Superior temporal gyrus (tissue), 1 donor: ENCODE data around the gene DDX43.
"Not testable (repeated sequence)": the region's sequence is repeated elsewhere in the genome, so short reads cannot be mapped to it uniquely, and the experiment has no call there.

Experiments
- DNase-seq: peaks from one replicate; pipeline ENCODE4 v3.0.0-alpha.2; 2016; ENCODE audit errors: extremely low spot score

DDX43 gene

DNA sequence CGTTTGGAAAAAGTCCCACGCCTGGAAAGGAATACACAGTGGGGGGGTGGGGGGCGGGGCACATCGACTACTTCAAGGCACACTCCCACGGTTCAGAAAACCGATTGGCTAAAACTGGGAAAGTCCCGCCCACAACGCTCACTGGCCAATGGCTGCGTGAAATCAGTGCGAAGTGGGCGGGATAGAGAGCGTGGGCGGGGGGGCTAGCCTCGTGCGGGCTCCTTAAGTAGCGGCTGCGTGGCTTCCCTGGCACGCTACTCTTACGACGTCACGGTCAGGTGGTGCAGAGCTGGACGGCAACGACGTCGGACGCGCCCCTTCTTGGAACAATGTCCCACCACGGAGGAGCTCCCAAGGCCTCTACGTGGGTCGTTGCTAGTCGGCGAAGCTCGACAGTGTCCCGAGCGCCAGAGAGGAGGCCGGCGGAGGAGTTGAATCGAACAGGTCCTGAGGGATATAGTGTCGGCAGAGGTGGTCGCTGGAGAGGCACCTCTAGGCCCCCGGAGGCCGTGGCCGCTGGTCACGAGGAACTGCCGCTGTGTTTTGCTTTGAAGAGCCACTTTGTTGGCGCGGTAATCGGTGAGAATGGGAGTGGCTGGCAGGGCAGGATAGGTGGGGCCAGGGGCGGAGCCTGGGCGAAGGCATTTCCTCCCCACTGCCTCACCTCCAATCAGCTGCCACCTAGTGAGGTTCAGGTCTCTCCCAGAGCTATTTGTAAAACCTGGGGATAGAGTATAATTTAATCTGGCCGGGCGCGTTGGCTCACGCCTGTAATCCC is at the start of gene DDX43:
Gene DDX43 (plus strand): TSS at position 252 of the 778 bp plus-strand sequence. CDS start 78 bp downstream, at position 330.
- DNase-seq: no peak

DNA sequence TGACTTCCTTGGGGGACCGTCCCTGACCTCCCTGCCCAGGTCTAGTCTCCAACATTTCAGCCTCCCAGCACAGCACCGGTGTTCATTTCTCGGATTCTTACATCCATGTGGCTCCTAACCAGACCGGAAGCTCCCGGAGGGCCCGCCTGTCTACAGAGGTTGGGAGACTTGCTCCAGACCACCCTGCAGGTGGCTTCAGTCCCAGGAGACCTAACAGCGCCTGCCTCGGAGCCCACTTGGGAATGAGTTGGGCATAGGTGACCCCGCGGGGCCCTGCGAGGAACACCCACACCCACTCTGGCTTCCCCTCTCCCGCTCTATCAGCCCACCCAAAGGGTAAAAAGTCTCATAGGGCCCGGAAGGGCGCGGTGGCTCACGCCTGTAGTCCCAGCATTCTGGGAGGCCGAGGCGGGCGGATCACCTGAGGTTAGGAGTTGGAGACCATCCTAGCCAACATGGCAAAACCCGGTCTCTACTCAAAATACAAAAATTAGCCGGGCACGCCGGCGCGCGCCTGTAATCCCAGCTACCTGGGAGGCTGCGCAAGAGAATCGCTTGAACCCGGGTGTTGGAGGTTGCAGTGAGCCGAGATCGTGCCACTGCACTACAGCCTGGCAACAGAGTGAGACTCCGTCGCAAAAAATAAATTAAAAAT is 46.0 kb upstream of the DDX43 start:
- DNase-seq: no peak

DNA sequence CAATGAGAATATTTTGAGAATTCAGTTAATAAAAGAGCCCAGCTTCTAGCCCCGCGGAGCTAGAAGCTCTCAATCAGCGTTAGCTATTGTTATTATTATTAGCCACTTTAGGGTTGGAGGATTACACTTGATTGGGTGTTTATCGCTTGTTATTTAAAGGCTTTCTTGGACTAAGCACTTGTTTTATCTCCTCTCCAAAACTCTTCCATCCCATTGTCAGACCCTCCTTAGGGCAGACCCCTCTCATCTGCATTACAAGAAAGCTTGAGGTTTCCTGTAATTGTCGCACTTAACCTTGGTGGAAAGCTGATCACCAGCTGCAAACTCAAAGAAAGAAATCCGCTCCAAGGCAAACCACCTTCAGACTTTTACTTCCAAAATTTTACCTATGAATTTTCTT is 45.3 kb upstream of the DDX43 start:
- DNase-seq: no peak

DNA sequence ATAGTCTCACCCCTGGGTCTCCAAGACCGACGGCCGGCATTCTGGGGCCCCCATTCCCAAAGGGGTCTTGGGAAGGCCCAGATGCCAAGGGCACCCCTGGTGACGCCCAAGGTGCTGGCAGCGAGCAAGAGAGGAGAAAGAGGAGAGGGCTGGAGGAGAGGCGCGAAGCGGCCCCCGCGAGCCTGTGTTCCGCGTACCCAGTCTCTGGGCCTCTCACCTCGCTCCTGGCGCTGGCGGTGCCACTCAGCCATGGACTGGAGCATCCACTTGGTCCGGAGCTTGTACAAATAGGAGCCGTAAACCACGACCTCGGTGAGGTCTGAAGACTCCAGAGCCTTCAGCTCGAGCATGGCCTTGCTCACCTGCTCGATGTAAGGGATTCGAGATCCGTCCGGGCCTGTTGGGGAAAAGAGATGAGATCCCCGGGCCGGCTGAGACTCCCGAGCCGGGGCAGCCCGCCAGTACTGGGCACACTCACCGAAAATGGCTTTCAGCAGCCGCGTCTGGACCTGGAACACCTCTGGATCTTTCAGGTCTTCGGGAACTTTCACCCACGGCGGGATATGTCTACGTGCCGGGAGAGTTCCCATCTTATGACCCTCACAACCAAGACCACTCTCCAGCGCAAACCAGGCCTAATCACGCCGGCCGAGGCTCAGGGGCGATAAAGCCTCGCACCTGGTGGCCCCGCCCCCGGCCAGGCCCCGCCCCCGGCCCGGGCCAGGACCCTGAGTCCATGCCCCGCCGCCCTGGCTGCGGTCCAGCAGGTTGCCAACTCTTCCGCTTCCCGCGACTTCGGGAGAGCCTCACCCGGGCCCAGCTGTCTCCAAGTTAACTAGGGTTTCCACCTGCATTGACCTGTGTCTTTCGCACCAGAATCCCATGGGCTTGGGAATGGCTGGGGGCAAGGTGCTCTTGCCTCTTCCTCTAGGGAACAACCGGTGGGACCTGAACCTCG is 40.7 kb upstream of the DDX43 start, which contains the start of gene DPPA5:
Gene DPPA5 (minus strand): TSS at position 641 of the 958 bp plus-strand sequence. CDS start 51 bp downstream, at position 590.
- no peak for DNase-seq

DNA sequence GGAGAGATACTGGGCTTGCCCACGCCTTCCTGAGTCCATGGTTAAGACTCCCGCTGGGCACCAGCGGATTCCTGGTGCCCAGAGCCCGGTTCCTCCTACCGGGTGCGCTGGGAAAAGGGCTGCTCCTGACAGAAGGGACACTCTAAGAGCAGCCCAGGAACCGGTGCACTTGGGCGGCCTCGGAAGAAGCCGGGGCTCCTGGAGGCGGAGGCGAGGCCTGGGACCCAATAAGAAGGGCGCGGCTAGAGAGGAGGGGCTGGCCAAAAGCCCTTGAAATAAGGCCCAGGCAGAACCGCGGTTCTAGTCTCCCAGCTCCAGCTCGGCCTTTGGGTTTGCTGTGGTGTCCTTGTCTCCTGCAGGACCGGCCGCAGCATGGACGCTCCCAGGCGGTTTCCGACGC is 32.3 kb upstream of the DDX43 start, which contains the start of gene KHDC3L:
Gene KHDC3L (plus strand): TSS at position 301 of the 400 bp plus-strand sequence. CDS start 72 bp downstream, at position 373.
- DNase-seq: no peak

DNA sequence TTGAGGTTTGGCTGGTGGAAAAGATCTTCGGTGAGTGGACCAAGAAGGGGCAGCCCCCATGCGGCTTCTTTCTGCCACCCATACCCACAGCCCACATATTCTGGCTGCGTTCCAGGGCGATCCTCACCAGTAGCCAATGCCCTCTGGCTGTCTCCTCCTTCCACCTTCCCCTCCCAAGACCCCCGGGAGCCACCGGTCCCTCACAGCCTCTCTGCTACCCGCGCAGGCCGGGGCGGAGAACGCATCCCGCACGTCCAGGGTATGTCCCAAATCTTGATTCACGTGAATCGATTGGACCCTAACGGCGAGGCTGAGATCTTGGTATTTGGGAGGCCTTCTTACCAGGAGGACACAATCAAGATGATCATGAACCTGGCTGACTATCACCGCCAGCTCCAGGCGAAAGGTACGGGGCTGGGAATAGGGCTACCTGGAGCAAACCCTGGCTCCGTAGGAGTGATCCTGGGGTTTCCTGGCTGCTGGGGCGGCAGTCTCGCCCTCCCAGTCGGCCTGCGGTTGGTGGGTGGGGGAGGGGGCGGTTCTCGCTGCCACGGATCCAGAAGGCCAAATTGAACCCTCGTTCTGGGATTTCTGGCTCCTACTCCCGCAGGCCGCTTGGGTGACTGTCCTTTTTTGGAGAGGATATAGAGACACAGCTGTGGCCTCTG is 31.6 kb upstream of the DDX43 start:
- no peak for DNase-seq

DNA sequence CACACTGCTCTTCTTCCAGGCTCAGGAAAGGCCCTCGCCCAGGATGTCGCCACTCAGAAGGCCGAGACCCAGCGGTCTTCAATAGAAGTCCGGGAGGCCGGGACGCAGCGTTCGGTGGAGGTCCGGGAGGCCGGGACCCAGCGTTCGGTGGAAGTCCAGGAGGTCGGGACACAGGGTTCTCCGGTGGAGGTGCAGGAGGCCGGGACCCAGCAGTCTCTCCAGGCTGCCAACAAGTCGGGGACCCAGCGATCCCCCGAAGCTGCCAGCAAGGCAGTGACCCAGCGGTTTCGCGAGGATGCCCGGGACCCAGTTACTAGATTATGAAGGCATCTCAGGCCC is 31.1 kb upstream of the DDX43 start:
- DNase-seq: no peak

DNA sequence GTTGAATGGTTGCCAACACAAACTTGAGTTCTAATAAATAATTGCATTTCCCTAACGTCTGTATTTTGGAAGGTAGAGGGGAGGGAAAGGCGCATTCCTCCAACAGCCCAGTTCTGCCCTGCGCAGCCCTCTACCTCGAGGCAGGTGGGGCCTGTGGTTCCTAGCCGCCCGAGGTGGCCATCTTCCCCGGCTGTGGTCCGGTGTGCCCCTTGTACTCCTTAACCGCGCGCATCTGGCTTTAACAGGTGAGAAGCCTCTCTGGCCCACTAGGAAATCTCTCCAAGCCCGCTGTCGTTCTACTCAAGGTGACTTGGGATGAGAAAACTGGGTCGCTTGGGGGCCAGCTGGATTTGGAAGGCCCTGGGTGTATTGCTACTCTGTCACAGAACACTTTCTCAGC is 30.5 kb upstream of the DDX43 start:
- no peak for DNase-seq

DNA sequence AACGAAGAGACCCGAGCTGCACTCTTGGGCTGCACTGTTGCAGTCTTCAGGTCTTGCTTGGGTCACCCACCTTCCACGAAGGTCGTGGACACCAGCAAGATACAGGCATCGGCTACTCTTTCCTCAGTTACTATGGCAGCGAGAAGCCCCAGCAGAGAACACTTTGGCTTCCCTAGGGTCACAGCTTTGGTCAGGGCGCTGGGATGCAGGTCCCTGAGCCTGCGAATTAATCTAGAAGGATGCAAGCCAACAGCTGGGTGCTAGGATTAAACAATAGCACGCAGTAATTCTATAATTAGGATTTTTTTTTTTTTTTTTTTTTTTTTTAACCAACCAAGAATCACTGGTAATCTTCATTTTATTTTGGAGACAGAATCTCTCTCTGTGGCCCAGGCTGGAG is 30.1 kb upstream of the DDX43 start:
- DNase-seq: no peak

DNA sequence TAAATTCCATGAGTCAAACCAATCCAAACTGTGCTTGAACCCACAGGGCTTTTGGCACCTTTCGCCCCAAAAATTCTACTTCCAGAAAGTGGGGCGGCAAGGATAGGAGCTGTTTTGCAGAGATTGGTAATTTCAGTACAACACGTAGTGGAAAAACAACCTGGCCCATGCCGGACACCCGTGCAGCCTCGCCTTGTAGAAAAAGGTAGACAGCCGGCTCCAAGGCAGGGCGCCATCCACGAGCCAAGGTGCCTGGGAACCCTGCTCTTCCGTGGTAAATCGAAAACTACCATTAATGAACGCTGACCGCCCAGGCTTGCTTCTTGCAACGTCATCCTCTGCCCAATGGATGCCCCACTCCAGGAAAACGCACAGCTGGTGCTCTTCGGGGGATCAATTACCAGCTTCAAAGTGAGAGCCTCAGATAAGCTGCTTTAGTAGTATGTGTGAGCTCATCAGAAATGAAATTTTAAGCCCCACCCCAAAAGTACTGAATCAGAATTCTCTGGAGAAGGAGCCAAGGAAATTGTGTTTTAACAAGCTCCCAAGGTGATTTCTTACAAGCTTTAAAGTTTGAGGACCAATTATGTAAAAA is 26.8 kb upstream of the DDX43 start:
- DNase-seq: no peak

DNA sequence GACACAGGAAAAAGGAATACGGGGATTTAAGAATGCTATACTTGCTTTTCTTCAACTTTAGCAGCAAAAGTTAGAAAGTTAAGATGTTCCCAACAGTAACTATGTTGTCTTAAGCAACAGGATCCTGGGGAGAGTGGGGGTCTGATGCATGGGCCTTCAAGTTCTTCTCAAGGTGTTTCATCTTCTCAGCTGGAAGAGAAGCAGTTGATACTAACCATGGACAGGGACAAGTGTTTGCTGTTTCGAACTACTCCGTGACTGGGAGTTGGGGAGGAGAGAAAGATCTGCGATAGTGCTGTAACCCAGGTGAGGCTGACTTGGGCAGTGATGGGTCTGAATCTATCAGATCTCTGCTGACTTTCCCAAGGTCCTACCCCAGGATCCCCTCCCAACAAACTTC is 26.0 kb upstream of the DDX43 start:
- DNase-seq: no peak

DNA sequence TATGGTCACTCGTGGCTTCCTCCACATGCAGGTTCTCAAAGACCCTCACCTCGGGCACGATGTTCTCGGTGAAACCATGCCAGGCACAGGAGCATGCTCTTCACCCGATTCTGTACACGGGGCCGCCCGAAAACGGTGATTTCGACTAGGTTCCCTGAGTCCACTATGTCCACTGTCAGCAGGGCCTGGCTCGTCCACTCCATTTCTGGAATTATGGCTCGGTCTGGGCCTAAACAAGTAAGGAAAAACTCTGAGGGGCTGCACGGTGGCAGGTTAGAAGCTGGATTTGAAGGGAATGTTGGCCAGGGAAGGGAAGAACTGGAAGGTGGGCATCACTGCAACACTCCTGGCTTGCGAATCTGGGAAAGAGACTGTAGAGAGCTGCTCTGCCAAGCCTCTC is 25.5 kb upstream of the DDX43 start:
- no peak for DNase-seq

DNA sequence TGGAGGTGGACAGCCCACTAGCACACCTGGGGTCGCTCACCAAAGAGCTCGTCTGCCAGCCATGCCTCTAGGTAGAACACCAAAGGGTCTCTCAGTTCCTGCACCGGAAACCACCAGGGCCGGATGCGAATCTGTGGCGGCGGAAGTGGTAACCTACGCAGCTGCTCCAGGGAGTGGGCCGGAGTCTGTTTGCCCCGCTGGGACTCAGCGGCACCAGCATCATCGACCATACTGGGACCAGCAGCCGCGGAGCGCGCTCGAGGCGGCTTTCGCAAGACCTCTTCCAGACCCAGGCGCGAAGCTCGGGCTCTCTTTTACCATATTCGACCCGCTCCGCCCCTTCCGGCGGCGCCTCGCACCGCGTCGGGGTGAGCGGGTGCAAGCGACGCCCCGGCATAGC is 25.1 kb upstream of the DDX43 start, which contains the start of gene OOEP:
Gene OOEP (minus strand): TSS at position 335 of the 400 bp plus-strand sequence. CDS start 105 bp downstream, at position 230.
- DNase-seq: no peak

DNA sequence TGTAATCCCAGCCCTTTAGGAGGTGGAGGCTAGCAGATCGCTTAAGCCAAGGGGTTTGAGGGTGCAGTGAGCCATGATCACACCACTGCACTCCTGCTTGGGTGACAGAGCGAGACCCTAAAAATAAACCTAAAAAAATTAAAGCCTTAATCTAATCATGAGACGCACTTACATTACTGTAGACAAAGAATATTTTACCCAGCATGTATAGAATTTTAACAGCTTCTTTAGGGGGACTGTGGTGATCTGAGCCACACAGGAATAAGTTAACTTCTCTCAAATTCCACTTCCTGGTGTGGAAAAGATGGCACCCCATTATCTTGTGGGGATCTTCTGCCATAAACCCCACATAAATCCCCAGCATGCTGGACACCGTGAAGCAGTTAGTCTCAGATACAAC is 22.6 kb upstream of the DDX43 start:
- DNase-seq: no peak

DNA sequence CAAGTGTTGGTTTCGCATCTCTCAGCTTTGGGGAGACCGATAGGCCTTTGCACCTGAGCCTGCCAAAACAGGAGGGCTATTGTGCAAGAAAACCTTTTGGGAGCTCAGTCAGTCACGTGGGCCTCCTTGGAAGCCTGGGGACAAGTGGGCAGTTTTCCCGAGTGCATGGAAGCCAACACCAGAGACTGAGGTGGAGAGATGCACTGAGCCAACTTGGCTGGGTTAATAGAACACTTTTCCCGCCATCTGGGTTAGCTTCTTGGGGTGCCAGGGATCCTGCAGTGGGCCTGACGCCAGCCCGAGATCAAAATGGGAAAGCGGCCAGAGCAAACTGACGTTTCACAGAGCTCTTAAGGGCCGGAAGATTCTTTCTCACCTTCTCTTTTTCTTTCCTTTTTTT is 22.1 kb upstream of the DDX43 start:
- no peak for DNase-seq

DNA sequence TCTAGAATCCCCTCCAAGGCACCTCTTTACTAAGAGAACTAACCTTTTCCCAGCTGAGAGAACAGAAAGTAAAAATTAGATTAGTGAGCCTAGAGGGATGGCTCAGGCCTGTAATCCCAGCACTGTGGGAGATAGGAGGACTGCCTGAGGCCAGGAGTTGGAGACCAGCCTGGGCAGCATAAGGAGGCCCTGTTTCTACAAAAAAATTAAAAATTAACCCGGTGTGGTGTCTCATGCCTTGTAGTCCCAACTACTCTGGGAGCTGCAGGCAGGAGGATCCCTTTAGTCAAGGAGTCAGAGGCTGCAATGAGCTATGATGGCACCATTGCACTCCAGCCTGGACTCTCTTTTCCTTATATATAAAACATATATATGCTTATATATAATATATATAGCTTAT is 19.4 kb upstream of the DDX43 start:
- no peak for DNase-seq

DNA sequence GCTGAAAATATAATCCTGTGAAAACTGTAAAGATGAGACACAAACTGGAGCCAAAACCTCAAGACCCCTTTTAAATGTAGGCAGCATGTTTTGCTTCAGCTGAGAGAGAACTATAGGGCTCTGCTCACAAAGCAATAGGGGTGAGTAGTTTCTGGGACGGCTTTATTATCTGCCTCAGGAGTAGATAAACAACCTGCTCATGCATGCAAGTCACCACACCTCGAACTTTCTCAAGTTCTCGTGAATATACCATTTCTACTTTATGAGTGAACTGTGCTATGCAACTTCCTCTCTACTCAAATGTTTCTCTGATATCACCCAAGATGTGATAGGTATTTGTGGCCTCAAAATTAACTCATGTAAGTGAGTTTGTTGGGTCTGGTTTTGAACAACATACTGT is 17.4 kb upstream of the DDX43 start:
- no peak for DNase-seq

DNA sequence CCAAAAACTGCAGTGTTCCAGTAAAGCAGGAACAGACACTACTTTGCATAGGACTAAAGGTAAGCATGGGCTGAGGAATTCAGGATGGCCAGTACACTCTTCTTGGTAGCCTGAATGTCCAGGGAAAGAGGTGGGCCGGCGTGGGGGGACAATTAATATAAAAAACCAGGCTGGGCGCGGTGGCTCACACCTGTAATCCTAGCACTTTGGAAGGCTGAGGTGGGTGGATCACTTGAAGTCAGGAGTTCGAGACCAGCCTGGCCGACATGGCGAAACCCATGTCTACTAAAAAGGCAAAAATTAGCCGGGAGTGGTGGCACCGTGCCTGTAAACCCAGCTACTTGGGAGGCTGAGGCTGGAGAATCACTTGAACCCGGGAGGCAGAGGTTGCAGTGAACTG is 13.1 kb upstream of the DDX43 start:
- DNase-seq: not testable (repeated sequence)

DNA sequence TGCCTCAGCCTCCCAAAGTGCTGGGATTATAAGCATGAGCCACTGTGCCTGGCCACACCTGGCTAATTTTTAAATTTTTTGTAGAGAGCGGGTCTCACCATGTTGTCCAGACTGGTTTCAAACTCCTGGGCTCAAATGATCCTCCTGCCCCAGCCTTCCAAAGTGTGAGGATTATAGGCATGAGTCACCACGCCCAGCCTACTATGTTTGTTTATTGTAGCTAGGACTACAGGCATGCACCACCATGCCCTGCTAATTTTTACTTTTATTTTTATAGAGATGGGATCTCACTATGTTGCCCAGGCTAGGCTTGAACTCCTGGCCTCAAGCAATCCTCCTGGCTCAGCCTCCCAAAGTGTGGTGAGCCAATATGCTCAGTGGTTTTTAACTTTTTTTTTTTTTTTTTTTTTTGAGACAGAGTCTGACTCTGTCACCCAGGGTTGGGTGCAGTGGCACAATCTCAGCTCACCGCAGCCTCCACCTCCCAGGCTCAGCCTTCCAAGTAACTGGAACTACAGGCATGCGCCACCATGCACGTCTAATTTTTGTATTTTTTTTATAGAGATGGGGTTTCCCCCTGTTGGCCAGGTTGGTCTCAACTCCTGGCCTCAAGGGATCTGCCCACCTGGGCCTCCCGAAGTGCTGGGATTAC is 12.0 kb upstream of the DDX43 start:
- no peak for DNase-seq

DNA sequence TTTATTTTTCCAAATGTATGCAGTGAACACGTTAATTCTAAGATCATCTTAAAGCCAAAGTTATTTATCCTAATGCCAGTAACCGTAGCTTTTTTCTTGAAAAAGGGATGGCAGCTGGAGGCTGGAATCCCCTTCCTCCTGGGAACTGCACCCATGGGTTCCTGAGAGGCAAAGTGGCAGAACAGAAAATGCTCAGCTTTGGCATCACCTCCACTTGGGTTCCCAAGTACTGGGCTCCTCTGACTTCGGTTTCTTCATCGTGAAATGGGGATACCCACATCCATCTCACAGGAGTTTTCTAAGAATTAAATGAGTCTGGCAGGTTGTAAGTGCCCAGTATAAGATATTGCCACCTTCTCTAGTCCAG is 6.2 kb upstream of the DDX43 start:
- no peak for DNase-seq
